Activated naive CD4-positive, alpha-beta T cell (primary cell): ENCODE data around the gene RAI1.
"Not testable (repeated sequence)": the region's sequence is repeated elsewhere in the genome, so short reads cannot be mapped to it uniquely, and the experiment has no call there.

Experiments used
- DNase-seq, 4 experiments: peaks; one replicate each; lab custom pipeline; 2025; lab: John Stamatoyannopoulos, UW

RAI1 gene

GRCh38 chr17:17663160-17664063 is 17.8 kb upstream of the RAI1 start:
- DNase-seq = peak in 3 of 4 experiments; percentile 13 to 63 (median 23)

GRCh38 chr17:17664064-17664452 is 17.2 kb upstream of the RAI1 start:
- DNase-seq = no peak

- no peak for DNase-seq
Observed at GRCh38 chr17:17665255-17665654, 16.0 kb upstream of the RAI1 start.

DNA sequence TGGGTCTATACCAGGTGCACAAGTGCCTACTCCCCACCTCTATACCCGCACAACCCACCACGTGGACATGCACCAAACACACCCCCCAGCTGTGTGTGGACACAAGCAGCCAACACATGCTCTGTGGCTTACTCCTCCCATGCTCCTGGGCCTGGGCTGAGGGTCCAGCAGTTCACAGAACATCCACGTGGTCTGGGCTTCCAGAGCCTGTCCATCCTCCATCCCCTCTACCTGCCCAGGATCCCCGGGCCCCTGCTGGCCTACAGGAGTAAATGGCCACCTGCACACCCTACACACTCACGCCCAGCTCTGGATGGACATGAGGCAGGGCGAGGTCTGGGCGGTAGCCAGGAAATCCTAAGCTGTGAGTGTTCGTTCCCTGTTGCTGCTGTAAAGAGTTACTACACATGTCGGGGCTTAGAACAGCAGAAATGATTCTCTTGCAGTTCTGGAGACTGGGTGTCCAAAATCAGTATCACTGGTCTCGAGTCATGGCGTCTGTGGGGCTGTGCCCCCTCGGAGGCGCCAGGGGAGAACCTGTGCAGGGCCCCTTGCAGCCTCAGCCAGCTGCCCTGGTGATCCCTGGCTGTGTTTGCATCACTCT is 15.0 kb upstream of the RAI1 start:
- no peak for DNase-seq

DNA sequence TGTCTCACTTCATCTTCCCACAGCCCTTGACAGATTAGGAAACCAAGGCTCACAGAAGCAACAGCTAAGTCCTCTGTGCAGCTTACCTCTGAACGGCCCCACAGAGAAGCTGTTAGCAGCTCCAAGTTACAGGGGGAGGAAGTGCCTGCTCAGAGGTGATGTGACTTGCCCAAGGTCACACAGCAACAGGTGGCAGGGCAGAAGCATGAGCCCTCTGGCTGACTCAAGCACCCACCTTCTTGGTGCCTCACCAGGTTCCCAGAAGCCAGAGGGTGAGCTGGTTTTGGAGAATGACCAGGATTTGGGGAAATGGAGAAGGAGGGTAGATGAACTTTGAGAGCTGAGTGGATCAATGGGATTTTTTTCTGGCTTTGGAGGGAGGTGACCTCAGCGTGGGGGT is 14.0 kb upstream of the RAI1 start:
- DNase-seq = no peak

- no peak for DNase-seq
Observed at GRCh38 chr17:17667947-17668346, 13.3 kb upstream of the RAI1 start.

DNA sequence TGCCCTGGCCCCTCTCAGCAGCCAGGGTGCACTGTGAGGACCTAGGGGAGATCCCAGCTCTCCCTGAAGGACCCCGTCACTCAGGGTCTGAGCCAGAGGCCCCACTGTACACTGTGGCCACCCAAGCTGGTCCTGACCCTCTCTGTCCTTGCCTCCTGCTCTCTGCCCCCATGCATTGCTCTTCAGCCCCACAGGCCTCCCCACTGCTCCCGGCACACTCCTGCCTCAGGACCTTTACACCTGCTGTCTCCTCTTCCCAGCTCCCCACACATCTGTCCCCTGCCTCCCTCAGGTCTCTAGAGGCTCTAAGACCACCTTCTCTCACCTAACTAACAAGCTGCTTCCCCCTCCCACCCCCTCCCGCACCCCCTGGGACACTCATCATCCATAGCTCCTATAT is 12.9 kb upstream of the RAI1 start:
- no peak for DNase-seq

DNA sequence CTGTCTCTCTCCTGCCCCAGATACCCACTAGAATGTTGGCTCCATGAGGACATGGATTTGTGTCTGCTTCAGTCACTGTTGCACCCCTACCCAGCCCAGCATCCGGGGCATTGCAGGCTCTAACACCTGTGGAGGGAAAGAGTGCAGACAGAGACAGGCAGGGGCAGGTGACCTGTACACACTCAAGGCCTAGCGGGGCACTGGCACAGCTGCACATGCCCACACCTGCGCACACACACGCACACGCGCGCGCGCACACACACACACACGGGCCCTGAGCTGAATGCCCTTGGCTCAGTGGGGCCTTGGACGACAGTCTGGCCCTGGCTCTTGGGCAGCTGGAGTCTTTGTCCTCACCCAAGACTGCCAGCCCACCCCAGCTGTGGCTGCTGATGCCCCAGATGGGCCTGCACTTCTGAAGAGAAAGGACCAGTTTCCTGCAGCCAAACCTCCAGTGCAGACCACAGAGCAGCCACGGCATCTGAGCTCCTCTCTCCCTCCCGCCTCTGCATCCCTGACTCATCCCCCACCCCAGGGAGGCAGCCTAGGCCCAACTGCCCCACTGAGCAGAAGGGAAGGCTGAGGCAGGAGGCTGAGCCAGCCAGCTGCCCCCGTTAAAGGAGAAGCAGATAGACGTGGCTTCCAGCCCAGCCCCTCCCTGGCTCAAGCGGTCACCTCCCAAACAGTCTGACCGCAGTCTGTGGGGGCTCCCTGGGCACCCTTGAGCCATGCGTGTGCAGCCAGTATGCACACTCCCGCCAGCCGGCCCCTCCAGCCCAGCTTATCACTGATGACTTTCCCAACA is 12.3 kb upstream of the RAI1 start:
- no peak for DNase-seq

- DNase-seq = no peak
Observed at GRCh38 chr17:17669580-17670235, 11.6 kb upstream of the RAI1 start.

- no peak for DNase-seq
Observed at GRCh38 chr17:17670701-17671305, 10.5 kb upstream of the RAI1 start.

GRCh38 chr17:17671369-17672129 is 9.7 kb upstream of the RAI1 start:
- DNase-seq = no peak

DNA sequence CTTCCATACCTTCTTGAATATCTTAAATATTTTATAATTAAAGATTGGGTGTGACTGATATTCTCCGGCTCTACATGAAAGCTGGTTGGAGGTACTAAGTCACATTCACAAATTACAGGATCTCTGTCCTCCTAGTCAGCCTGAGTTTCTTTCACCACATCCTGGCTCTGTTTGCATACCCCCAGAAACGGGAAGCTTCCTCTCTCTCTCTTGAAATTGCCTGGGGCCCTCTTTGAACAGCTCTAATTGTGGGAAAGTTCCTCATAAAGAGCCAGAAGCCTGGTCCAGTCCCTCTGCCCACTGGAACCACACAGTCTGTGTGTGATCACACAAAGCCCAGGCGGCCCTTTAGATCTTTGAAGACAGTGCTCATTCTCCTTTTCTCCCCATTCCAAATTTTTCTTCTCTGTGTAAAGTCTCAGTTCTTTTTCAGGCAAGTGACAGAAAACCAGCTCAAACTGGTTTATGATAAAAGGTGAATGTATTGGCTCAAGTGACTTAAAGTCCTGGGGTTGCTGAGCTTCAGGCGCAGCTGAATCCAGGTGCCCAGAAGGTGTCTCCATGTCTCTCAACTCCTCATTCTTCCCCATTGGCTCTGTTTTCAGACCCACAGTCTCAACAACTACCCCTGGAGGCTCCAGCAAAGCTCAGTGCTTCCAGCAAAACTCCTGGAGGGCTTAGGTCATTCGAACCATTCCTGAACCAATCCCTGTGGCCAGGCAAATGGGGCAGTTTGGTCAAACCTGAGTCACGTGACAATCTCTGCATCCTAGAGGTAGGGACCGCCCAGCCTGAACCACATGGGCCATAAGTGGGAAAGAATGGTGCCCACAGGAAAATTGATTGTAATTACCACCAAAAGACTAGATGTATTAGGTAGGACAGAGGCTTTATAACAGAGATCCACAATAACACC is 8.5 kb upstream of the RAI1 start:
- no peak for DNase-seq

DNA sequence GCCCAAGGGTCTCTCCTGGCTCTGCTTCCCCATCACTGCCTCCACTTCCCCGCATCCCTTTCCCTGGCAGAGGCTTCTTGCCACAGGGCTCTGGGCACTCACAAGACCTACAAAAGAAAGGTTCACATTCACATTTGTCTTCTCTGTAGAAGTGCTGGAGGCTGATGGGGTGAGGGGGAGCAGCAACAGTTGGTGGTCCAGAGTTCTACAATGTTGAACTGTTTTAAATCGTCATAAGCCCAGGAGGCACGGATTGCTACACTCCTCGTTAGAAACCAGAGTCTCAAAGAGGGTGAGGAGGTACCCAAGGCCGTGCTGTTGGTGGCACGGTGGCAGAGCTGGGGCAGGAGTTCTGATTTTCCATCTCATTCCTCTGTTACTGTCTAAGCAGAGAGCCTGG is 5.8 kb upstream of the RAI1 start:
- DNase-seq = no peak

GRCh38 chr17:17675925-17676534 is 5.2 kb upstream of the RAI1 start:
- DNase-seq = no peak

- DNase-seq = no peak
Observed at GRCh38 chr17:17676752-17677151, 4.5 kb upstream of the RAI1 start.

DNA sequence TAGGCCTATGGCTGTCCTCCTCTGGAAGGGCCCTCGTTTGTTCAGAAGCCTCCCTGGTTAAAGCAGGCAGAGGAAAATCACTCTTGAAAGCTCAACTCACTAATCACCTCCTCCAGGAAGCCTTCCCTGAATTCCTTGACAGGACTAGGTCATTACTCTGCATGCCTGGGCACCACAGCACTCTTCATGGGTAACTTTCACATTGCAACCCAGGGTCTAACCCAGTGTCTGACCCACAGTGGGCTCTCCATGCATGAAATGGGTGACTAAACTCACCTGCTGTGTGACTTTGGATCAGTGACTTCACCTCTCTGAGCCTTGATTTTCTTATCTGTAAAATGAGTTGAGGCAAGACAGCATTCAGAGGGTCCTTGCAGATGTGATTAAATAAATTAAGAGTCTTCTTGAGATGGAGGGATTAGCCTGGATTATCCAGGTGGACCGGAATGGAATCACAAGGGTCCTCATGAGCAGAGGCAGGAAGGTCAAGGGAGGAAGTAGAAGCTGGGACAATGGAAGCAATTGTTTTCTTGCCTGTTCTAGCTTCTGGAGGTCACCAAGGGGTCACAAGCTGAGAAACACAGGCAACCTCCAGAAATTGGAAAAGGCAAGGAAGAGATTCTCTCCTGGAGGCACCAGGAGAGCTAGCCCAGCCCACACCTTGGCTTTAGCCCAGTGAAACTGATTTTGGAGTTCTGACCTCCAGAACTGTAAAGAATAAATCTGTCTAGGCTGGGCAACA is 3.8 kb upstream of the RAI1 start:
- no peak for DNase-seq

DNA sequence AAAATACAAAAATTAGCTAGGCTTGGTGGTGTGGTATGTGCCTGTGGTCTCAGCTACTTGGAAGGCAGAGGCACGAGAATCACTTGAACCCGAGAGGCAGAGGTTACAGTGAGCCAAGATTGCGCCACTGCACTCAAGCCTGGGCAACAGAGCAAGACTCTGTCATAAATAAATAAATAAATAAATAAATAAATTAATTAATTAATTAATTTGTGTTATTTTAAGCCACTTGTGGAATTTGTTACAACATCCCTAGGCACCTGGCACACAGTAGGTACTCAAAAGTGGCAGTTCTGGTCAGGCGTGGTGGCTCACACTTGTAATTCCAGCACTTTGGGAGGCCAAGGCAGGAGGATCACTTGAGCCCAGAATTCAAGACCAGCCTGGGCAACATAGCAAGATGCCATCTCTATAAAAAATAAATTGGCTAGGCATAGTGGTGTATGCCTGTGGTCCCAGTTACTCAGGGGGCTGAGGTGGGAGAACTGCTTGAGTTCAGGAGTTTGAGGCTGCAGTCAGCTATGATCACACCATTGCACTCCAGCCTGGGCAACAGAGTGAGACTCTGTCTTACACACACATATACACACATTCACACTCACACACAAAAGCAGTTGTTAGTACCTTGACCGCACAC is 3.1 kb upstream of the RAI1 start:
- DNase-seq = not testable (repeated sequence)

- DNase-seq = no peak
Observed at GRCh38 chr17:17679243-17679642, 2.0 kb upstream of the RAI1 start.
